Measurements from ENCODE around the gene MEGF6. TPM values are rescaled to one million over a fixed set of nuclear protein-coding genes. Genes with fewer than 3 reads are reported as not detected.

The MEGF6 gene
- total RNA-seq, 2 donors from 2014 or later, result 273 to 304 TPM

- no peaks in the 10 kb centered on the region for H3K9me3 ChIP-seq
- no peaks in the 10 kb centered on the region for H3K27me3 ChIP-seq (replicated peaks; ENCODE audit: insufficient read depth)
- no peak overlapping the region for H3K27ac ChIP-seq
- no peak for DNase-seq (ENCODE audit: low spot score)
- no peaks in the 10 kb centered on the region for H3K4me1 ChIP-seq (ENCODE audit: control insufficient read depth in 1 of 2, low read depth in 2 of 2)
- no peak for ATAC-seq (ENCODE audit: insufficient number of reproducible peaks, low FRiP score, low read depth)
- TF ChIP-seq, protein P1, sequence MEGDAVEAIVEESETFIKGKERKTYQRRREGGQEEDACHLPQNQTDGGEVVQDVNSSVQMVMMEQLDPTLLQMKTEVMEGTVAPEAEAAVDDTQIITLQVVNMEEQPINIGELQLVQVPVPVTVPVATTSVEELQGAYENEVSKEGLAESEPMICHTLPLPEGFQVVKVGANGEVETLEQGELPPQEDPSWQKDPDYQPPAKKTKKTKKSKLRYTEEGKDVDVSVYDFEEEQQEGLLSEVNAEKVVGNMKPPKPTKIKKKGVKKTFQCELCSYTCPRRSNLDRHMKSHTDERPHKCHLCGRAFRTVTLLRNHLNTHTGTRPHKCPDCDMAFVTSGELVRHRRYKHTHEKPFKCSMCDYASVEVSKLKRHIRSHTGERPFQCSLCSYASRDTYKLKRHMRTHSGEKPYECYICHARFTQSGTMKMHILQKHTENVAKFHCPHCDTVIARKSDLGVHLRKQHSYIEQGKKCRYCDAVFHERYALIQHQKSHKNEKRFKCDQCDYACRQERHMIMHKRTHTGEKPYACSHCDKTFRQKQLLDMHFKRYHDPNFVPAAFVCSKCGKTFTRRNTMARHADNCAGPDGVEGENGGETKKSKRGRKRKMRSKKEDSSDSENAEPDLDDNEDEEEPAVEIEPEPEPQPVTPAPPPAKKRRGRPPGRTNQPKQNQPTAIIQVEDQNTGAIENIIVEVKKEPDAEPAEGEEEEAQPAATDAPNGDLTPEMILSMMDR (IDR thresholded peaks at IDR 0.05), result no peak
- H3K4me3 ChIP-seq, result no peak overlapping the region
- H3K36me3 ChIP-seq, result peaks cover 62% of the 10 kb centered on the region
Observed at GRCh38 chr1:3641816-3642215, 30.5 kb upstream of the MEGF6 start.

- Histone ChIP-seq H3K4me1 (ENCODE audit: control insufficient read depth in 1 of 2, low read depth in 2 of 2) (no peaks in the 10 kb centered on the region), H3K27ac (no peak overlapping the region), H3K27me3 (replicated peaks; ENCODE audit: insufficient read depth) (no peaks in the 10 kb centered on the region), H3K9me3 (no peaks in the 10 kb centered on the region), H3K36me3 (peaks cover 62% of the 10 kb centered on the region), H3K4me3 (no peak overlapping the region)
- ATAC-seq (ENCODE audit: insufficient number of reproducible peaks, low FRiP score, low read depth), result no peak
- TF ChIP-seq, protein P1 (IDR thresholded peaks at IDR 0.05), result no peak
- DNase-seq (ENCODE audit: low spot score), result no peak
Observed at GRCh38 chr1:3641046-3641760, 29.9 kb upstream of the MEGF6 start.

GRCh38 chr1:3640121-3640837 is 29.0 kb upstream of the MEGF6 start:
- H3K27me3 ChIP-seq (replicated peaks; ENCODE audit: insufficient read depth), result no peaks in the 10 kb centered on the region
- TF ChIP-seq, protein P1 (IDR thresholded peaks at IDR 0.05), result no peak

GRCh38 chr1:3639397-3639911 is 28.1 kb upstream of the MEGF6 start:
- Histone ChIP-seq H3K4me1 (ENCODE audit: control insufficient read depth in 1 of 2, low read depth in 2 of 2) (no peaks in the 10 kb centered on the region), H3K4me3 (no peak overlapping the region), H3K27me3 (replicated peaks; ENCODE audit: insufficient read depth) (no peaks in the 10 kb centered on the region), H3K27ac (no peak overlapping the region), H3K9me3 (no peaks in the 10 kb centered on the region), H3K36me3 (peaks cover 59% of the 10 kb centered on the region)
- TF ChIP-seq, protein P1 (IDR thresholded peaks at IDR 0.05), result no peak
- DNase-seq (ENCODE audit: low spot score), result no peak
- ATAC-seq (ENCODE audit: insufficient number of reproducible peaks, low FRiP score, low read depth), result no peak

More at GRCh38 chr1:3640121-3640837, 29.0 kb upstream of the MEGF6 start:
- no peaks in the 10 kb centered on the region for H3K9me3 ChIP-seq
- H3K4me1 ChIP-seq (ENCODE audit: control insufficient read depth in 1 of 2, low read depth in 2 of 2), result no peaks in the 10 kb centered on the region
- no peak for DNase-seq (ENCODE audit: low spot score)
- H3K36me3 ChIP-seq, result peaks cover 60% of the 10 kb centered on the region
- no peak for ATAC-seq (ENCODE audit: insufficient number of reproducible peaks, low FRiP score, low read depth)
- no peak overlapping the region for H3K4me3 ChIP-seq
- H3K27ac ChIP-seq, result no peak overlapping the region

DNA sequence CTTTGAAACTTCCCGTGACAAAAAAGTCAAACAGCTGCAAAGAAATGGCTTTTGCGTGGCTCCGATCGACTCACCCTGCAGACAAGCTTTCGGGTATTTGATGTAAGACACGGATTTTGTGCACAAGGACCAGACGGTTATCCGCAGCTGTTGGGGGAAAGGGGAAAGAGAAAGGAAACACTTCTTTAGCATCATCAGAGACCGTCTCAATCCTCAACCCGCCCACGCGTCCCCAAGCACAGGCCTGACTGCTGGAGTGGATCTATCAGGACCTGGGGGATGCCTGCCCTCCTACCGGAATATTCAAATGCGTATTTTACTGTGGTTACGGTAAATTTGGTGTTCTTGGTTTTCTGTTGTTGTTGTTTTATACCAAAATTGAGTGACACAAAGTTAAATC is 27.4 kb upstream of the MEGF6 start:
- no peak overlapping the region for H3K27ac ChIP-seq
- H3K9me3 ChIP-seq, result no peaks in the 10 kb centered on the region
- H3K27me3 ChIP-seq (replicated peaks; ENCODE audit: insufficient read depth), result no peaks in the 10 kb centered on the region
- DNase-seq (ENCODE audit: low spot score) (no peak), ATAC-seq (ENCODE audit: insufficient number of reproducible peaks, low FRiP score, low read depth) (no peak)
- no peaks in the 10 kb centered on the region for H3K4me1 ChIP-seq (ENCODE audit: control insufficient read depth in 1 of 2, low read depth in 2 of 2)
- H3K36me3 ChIP-seq, result peaks cover 65% of the 10 kb centered on the region
- no peak overlapping the region for H3K4me3 ChIP-seq
- TF ChIP-seq, protein P1 (IDR thresholded peaks at IDR 0.05), result no peak

Measured in thoracic aorta (tissue), 2 donors.